HEK293 (cell line): Measurements from ENCODE around the gene FANK1.

ENCODE experiments used
- CTCF ChIA-PET: fragments of 350-600 bp; formaldehyde crosslinking; extraction: SDS; loops from one replicate; lab custom pipeline; 2021; ENCODE audit warnings: antibody characterized with exemption; lab: Yijun Ruan, JAX
- POLR2A ChIA-PET: fragments of 300-600 bp; formaldehyde crosslinking; extraction: SDS; loops from one replicate; lab custom pipeline; 2020; ENCODE audit warnings: antibody characterized with exemption, inconsistent platforms; lab: Yijun Ruan, JAX
- H3K27ac ChIP-seq: fragments of 200-500 bp; sonication (Bioruptor generic); 2 replicates; pipeline ENCODE4 v1.5.1; 2014; ENCODE audit warnings: low read depth, low read length, control low read depth, inconsistent platforms; ENCODE audit errors: extremely low read depth
- H3K36me3 ChIP-seq, 2 experiments: fragments of 200-500 bp in 1 of 2; sonication (Bioruptor generic) in 1 of 2; 1 replicate in 1 of 2; 2 replicates in 1 of 2; pipeline ENCODE4 v1.5.1; 2014 to 2017; ENCODE audit warnings: inconsistent platforms in 2 of 2, low read length in 2 of 2; ENCODE audit not compliant: control insufficient read depth in 2 of 2, insufficient read depth in 1 of 2
- H3K4me1 ChIP-seq: fragments of 200-500 bp; sonication (Bioruptor generic); 2 replicates; pipeline ENCODE4 v1.5.1; 2014; ENCODE audit warnings: mild to moderate bottlenecking, low read length, inconsistent platforms; ENCODE audit not compliant: control insufficient read depth, insufficient read depth
- H3K4me3 ChIP-seq: 2 replicates; pipeline ENCODE4 v1.5.1; 2011; ENCODE audit warnings: low read depth, mild to moderate bottlenecking, control low read depth, low read length, moderate library complexity
- H3K9me3 ChIP-seq: fragments of 200-500 bp; sonication (Bioruptor generic); 2 replicates; pipeline ENCODE4 v1.5.1; 2014; ENCODE audit warnings: low read depth, low read length, inconsistent platforms; ENCODE audit not compliant: control insufficient read depth, insufficient read depth
- BCL11B ChIP-seq: fragments of 450-650 bp; formaldehyde crosslinking; IDR thresholded peaks from 2 replicates; pipeline ENCODE4 v1.5.1; 2016; ENCODE audit warnings: low read depth, missing biosample characterization, missing genetic modification characterization
- EGR2 ChIP-seq: fragments of 450-650 bp; formaldehyde crosslinking; IDR thresholded peaks from 2 replicates; pipeline ENCODE4 v1.5.1; 2016; ENCODE audit warnings: low read depth, missing biosample characterization, missing genetic modification characterization
- KLF7 ChIP-seq: fragments of 450-650 bp; formaldehyde crosslinking; IDR thresholded peaks from 2 replicates; pipeline ENCODE4 v1.5.1; 2016; ENCODE audit warnings: missing biosample characterization, missing genetic modification characterization, borderline replicate concordance
- TCF7L2 ChIP-seq: IDR thresholded peaks from 2 replicates; pipeline ENCODE4 v1.6.1; 2011; ENCODE audit warnings: low read depth, mild to moderate bottlenecking, inconsistent platforms, low read length, moderate library complexity, borderline replicate concordance
- WT1 ChIP-seq: fragments of 450-650 bp; formaldehyde crosslinking; IDR thresholded peaks from 2 replicates; pipeline ENCODE4 v1.5.1; 2016; ENCODE audit warnings: missing biosample characterization, missing genetic modification characterization
- YY2 ChIP-seq: fragments of 450-650 bp; formaldehyde crosslinking; IDR thresholded peaks from 2 replicates; pipeline ENCODE4 v1.5.1; 2016; ENCODE audit warnings: missing biosample characterization, missing genetic modification characterization
- ZBTB21 ChIP-seq: fragments of 450-650 bp; formaldehyde crosslinking; IDR thresholded peaks from 2 replicates; pipeline ENCODE4 v1.5.1; 2017; ENCODE audit warnings: missing biosample characterization, missing genetic modification characterization
- ZBTB7A ChIP-seq: fragments of 450-650 bp; formaldehyde crosslinking; IDR thresholded peaks from 2 replicates; pipeline ENCODE4 v1.5.1; 2016; ENCODE audit warnings: low read depth, missing biosample characterization, missing genetic modification characterization
- ZEB2 ChIP-seq: fragments of 450-650 bp; formaldehyde crosslinking; IDR thresholded peaks from 2 replicates; pipeline ENCODE4 v1.5.1; 2016; ENCODE audit warnings: missing biosample characterization, missing genetic modification characterization
- ZNF146 ChIP-seq: fragments of 450-650 bp; formaldehyde crosslinking; IDR thresholded peaks from 2 replicates; pipeline ENCODE4 v1.5.1; 2016; ENCODE audit warnings: missing biosample characterization, missing genetic modification characterization
- ZNF16 ChIP-seq: fragments of 450-650 bp; formaldehyde crosslinking; IDR thresholded peaks from 2 replicates; pipeline ENCODE4 v1.5.1; 2016; ENCODE audit warnings: low read depth, missing biosample characterization, missing genetic modification characterization
- ZNF274 ChIP-seq, 2 experiments: fragments of 200-500 bp in 1 of 2; fragments of 450-650 bp in 1 of 2; sonication (Bioruptor generic) in 1 of 2; formaldehyde crosslinking in 1 of 2; IDR thresholded peaks; 2 replicates each; pipeline versions ENCODE4 v1.5.1 to v1.6.1; 2014 to 2016; ENCODE audit warnings: borderline replicate concordance in 1 of 2, inconsistent platforms in 1 of 2, low read length in 1 of 2, missing biosample characterization in 1 of 2, missing genetic modification characterization in 1 of 2
- ZNF350 ChIP-seq: fragments of 450-650 bp; formaldehyde crosslinking; IDR thresholded peaks from 2 replicates; pipeline ENCODE4 v1.5.0; 2017; ENCODE audit warnings: missing biosample characterization, mild to moderate bottlenecking, missing genetic modification characterization
- ZNF394 ChIP-seq: fragments of 450-650 bp; formaldehyde crosslinking; IDR thresholded peaks from 2 replicates; pipeline ENCODE4 v1.5.1; 2016; ENCODE audit warnings: missing biosample characterization, missing genetic modification characterization, mild to moderate bottlenecking, moderate library complexity, borderline replicate concordance
- ZNF404 ChIP-seq: fragments of 450-650 bp; formaldehyde crosslinking; IDR thresholded peaks from 2 replicates; pipeline ENCODE4 v1.5.1; 2017; ENCODE audit warnings: missing biosample characterization, missing genetic modification characterization
- ZNF514 ChIP-seq: fragments of 450-650 bp; formaldehyde crosslinking; IDR thresholded peaks from 2 replicates; pipeline ENCODE4 v1.5.1; 2016; ENCODE audit warnings: missing biosample characterization, missing genetic modification characterization
- ZNF571 ChIP-seq: fragments of 450-650 bp; formaldehyde crosslinking; IDR thresholded peaks from 2 replicates; pipeline ENCODE4 v1.5.0; 2017; ENCODE audit warnings: missing biosample characterization, missing genetic modification characterization
- ZNF610 ChIP-seq: fragments of 450-650 bp; formaldehyde crosslinking; IDR thresholded peaks from 2 replicates; pipeline ENCODE4 v1.5.1; 2016; ENCODE audit warnings: missing biosample characterization, missing genetic modification characterization, borderline replicate concordance
- ZNF626 ChIP-seq: fragments of 450-650 bp; sonication (Bioruptor Pico); formaldehyde crosslinking; IDR thresholded peaks from 2 replicates; pipeline ENCODE4 v1.5.1; 2018; ENCODE audit warnings: missing biosample characterization, missing genetic modification characterization, inconsistent platforms
- ZNF629 ChIP-seq: fragments of 450-650 bp; formaldehyde crosslinking; IDR thresholded peaks from 2 replicates; pipeline ENCODE4 v1.5.1; 2017; ENCODE audit warnings: missing biosample characterization, missing genetic modification characterization
- ZNF664 ChIP-seq: fragments of 450-650 bp; formaldehyde crosslinking; IDR thresholded peaks from 2 replicates; pipeline ENCODE4 v1.5.1; 2016; ENCODE audit warnings: missing biosample characterization, missing genetic modification characterization
- ZSCAN16 ChIP-seq: fragments of 450-650 bp; formaldehyde crosslinking; IDR thresholded peaks from 2 replicates; pipeline ENCODE4 v1.5.1; 2016; ENCODE audit warnings: missing biosample characterization, missing genetic modification characterization
- ZSCAN23 ChIP-seq: fragments of 450-650 bp; formaldehyde crosslinking; IDR thresholded peaks from 2 replicates; pipeline ENCODE4 v1.5.1; 2016; ENCODE audit warnings: missing biosample characterization, missing genetic modification characterization
- TF ChIP-seq, protein P1 (sequence below): fragments of 450-650 bp; formaldehyde crosslinking; IDR thresholded peaks from 2 replicates; pipeline ENCODE4 v1.5.1; 2017; ENCODE audit warnings: missing biosample characterization, missing genetic modification characterization
- TF ChIP-seq, protein P2 (sequence below): fragments of 450-650 bp; formaldehyde crosslinking; IDR thresholded peaks from 2 replicates; pipeline ENCODE4 v1.5.1; 2016; ENCODE audit warnings: missing biosample characterization, missing genetic modification characterization
- TF ChIP-seq, protein P3 (sequence below): fragments of 450-650 bp; formaldehyde crosslinking; IDR thresholded peaks from 2 replicates; pipeline ENCODE4 v1.5.1; 2016; ENCODE audit warnings: missing biosample characterization, missing genetic modification characterization
- TF ChIP-seq, protein P4 (sequence below): fragments of 450-650 bp; formaldehyde crosslinking; IDR thresholded peaks from 2 replicates; pipeline ENCODE4 v1.5.1; 2016; ENCODE audit warnings: missing biosample characterization, missing genetic modification characterization
- TF ChIP-seq, protein P5 (sequence below): IDR thresholded peaks from 2 replicates; pipeline ENCODE4 v1.6.1; 2011; ENCODE audit warnings: mild to moderate bottlenecking, low read depth, low read length, borderline replicate concordance

The FANK1 gene

DNA sequence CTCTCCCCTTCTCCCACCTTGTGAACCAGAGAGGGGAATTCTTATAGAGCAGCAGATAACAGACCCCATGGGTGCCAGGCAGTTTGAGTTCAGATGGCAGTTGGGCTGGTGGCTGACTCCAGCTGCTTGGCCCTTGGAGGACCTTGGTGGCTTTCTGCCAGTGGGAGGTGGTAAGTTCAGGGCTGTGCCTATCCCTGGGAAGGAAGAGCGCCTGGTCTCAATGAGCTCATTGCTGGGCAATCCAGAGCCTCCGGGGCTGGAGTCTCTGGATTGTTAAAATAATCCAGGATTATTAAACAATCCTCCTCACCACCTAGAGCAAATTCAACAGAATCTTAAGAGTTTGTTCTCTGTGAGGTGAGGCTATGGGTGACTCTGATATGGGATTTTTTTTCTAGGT is 105.2 kb downstream of the FANK1 start (continued):
- TF ChIP-seq ZNF274 (IDR thresholded peaks at IDR 0.05; ENCODE audit: low read length) (no peak), ZNF274 (tag by site-specific recombination; IDR thresholded peaks at IDR 0.05; ENCODE audit: borderline replicate concordance) (no peak), ZNF514 (tag by site-specific recombination) (no peak), WT1 (tag by site-specific recombination) (no peak), ZNF404 (tag by site-specific recombination) (no peak), ZSCAN16 (tag by site-specific recombination) (no peak)
- TF ChIP-seq, protein P1, sequence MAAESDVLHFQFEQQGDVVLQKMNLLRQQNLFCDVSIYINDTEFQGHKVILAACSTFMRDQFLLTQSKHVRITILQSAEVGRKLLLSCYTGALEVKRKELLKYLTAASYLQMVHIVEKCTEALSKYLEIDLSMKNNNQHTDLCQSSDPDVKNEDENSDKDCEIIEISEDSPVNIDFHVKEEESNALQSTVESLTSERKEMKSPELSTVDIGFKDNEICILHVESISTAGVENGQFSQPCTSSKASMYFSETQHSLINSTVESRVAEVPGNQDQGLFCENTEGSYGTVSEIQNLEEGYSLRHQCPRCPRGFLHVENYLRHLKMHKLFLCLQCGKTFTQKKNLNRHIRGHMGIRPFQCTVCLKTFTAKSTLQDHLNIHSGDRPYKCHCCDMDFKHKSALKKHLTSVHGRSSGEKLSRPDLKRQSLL (tag by site-specific recombination) = no peak
- TF ChIP-seq, protein P2, sequence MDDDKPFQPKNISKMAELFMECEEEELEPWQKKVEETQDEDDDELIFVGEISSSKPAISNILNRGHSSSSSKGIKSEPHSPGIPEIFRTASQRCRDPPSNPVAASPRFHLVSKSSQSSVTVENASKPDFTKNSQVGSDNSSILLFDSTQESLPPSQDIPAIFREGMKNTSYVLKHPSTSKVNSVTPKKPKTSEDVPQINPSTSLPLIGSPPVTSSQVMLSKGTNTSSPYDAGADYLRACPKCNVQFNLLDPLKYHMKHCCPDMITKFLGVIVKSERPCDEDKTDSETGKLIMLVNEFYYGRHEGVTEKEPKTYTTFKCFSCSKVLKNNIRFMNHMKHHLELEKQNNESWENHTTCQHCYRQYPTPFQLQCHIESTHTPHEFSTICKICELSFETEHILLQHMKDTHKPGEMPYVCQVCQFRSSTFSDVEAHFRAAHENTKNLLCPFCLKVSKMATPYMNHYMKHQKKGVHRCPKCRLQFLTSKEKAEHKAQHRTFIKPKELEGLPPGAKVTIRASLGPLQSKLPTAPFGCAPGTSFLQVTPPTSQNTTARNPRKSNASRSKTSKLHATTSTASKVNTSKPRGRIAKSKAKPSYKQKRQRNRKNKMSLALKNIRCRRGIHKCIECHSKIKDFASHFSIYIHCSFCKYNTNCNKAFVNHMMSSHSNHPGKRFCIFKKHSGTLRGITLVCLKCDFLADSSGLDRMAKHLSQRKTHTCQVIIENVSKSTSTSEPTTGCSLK = no peak
- TF ChIP-seq, protein P3, sequence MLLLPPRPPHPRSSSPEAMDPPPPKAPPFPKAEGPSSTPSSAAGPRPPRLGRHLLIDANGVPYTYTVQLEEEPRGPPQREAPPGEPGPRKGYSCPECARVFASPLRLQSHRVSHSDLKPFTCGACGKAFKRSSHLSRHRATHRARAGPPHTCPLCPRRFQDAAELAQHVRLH (tag by site-specific recombination) = no peak

DNA sequence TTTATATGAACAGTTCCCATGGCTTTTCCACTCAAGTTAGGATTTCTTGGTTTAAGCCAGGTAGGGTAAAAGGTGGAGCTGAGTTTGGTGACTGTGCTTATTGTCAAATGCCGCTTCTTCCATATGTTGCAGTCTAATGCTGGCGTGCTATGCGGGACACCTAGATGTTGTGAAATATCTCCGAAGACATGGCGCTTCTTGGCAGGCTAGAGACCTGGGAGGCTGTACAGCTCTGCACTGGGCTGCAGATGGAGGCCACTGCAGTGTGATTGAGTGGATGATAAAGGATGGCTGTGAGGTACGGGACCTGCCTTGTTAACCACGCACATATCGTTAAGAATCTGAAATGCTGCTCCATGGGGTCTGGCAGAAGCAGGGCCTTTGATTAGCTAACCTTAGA is 108.4 kb downstream of the FANK1 start:
- Histone ChIP-seq H3K4me3 (no peak overlapping the region), H3K27ac (no peak overlapping the region), H3K4me1 (no peaks in the 10 kb centered on the region), H3K36me3 (no peaks in the 10 kb centered on the region), H3K9me3 (no peaks in the 10 kb centered on the region)
- ChIA-PET CTCF (interaction anchor here (0.6 kb wide), 1 partner anchor 28 kb away, joined by 3 read pairs; no protein-coding TSS in a partner anchor), POLR2A (no interaction called here)
- TF ChIP-seq ZSCAN16 (tag by site-specific recombination) = no peak
- TF ChIP-seq ZNF629 = no peak
- TF ChIP-seq ZNF610 (tag by site-specific recombination) = no peak
- no peak for TF ChIP-seq ZNF350
- TF ChIP-seq ZBTB7A (tag by site-specific recombination) = no peak

DNA sequence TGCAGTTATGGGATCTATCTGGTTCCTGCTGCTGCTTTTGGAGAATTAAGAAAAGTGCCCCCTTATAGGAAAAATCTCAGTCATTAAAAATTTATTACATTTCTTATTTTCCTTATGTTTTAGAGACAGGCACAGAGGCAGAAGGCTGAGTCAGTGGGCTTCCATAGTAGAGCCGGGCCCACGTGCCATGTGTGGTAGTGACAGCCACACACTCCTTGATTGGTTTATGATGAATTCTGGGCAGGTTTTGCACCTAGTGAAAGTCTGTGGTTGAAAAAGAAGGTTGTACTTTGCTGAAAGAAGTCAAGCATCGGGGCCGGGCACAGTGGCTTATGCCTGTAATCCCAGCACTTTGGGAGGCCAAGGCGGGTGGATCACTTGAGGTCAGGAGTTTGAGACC is 109.9 kb downstream of the FANK1 start:
- Histone ChIP-seq H3K4me1 (no peaks in the 10 kb centered on the region), H3K4me3 (no peak overlapping the region), H3K36me3 (no peaks in the 10 kb centered on the region), H3K9me3 (no peaks in the 10 kb centered on the region), H3K27ac (no peak overlapping the region)
- CTCF ChIA-PET = no interaction called here
- POLR2A ChIA-PET = no interaction called here
- TF ChIP-seq ZBTB21 = no peak
- TF ChIP-seq ZNF571 (tag by site-specific recombination) = no peak
- no peak for TF ChIP-seq ZSCAN23
- TF ChIP-seq YY2 (tag by site-specific recombination) = no peak
- no peak for TF ChIP-seq ZNF626 (tag by site-specific recombination)
- no peak for TF ChIP-seq ZNF394 (tag by site-specific recombination)
- TF ChIP-seq, protein P4, sequence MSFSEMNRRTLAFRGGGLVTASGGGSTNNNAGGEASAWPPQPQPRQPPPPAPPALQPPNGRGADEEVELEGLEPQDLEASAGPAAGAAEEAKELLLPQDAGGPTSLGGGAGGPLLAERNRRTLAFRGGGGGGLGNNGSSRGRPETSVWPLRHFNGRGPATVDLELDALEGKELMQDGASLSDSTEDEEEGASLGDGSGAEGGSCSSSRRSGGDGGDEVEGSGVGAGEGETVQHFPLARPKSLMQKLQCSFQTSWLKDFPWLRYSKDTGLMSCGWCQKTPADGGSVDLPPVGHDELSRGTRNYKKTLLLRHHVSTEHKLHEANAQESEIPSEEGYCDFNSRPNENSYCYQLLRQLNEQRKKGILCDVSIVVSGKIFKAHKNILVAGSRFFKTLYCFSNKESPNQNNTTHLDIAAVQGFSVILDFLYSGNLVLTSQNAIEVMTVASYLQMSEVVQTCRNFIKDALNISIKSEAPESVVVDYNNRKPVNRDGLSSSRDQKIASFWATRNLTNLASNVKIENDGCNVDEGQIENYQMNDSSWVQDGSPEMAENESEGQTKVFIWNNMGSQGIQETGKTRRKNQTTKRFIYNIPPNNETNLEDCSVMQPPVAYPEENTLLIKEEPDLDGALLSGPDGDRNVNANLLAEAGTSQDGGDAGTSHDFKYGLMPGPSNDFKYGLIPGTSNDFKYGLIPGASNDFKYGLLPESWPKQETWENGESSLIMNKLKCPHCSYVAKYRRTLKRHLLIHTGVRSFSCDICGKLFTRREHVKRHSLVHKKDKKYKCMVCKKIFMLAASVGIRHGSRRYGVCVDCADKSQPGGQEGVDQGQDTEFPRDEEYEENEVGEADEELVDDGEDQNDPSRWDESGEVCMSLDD = no peak
- TF ChIP-seq ZNF146 (tag by site-specific recombination) = no peak
- no peak for TF ChIP-seq ZNF664
- TF ChIP-seq EGR2 (tag by site-specific recombination) = no peak
- no peak for TF ChIP-seq TCF7L2
- no peak for TF ChIP-seq KLF7 (tag by site-specific recombination)
- no peak for TF ChIP-seq BCL11B
- TF ChIP-seq ZNF16 (tag by site-specific recombination) = no peak
- no peak for TF ChIP-seq ZEB2 (tag by site-specific recombination)
- TF ChIP-seq, protein P5, sequence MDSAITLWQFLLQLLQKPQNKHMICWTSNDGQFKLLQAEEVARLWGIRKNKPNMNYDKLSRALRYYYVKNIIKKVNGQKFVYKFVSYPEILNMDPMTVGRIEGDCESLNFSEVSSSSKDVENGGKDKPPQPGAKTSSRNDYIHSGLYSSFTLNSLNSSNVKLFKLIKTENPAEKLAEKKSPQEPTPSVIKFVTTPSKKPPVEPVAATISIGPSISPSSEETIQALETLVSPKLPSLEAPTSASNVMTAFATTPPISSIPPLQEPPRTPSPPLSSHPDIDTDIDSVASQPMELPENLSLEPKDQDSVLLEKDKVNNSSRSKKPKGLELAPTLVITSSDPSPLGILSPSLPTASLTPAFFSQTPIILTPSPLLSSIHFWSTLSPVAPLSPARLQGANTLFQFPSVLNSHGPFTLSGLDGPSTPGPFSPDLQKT = no peak
